BE2C (cell line): ENCODE results near the gene KMO.

ENCODE experiments used
- DNase-seq: peaks from one replicate; pipeline ENCODE4 v3.0.0-alpha.2; 2020
- H3K27me3 ChIP-seq: fragments of 250-450 bp; sonication (Bioruptor Pico); 2 replicates; pipeline ENCODE4 v1.5.1; 2020; ENCODE audit warnings: mild to moderate bottlenecking
- H3K36me3 ChIP-seq: fragments of 250-450 bp; sonication (Bioruptor Pico); 2 replicates; pipeline ENCODE4 v1.5.1; 2020; ENCODE audit warnings: mild to moderate bottlenecking
- H3K4me1 ChIP-seq: fragments of 250-450 bp; sonication (Bioruptor Pico); 2 replicates; pipeline ENCODE4 v1.5.1; 2020
- H3K4me3 ChIP-seq: 2 replicates; pipeline ENCODE4 v1.5.1; 2011; ENCODE audit warnings: low read depth, low read length
- H3K9me3 ChIP-seq: fragments of 250-450 bp; sonication (Bioruptor Pico); 2 replicates; pipeline ENCODE4 v1.5.1; 2020
- TF ChIP-seq, protein P1 (sequence below): IDR thresholded peaks from 2 replicates; pipeline ENCODE4 v1.5.1; 2012; ENCODE audit warnings: mild to moderate bottlenecking, low read depth, low read length

Gene KMO

DNA sequence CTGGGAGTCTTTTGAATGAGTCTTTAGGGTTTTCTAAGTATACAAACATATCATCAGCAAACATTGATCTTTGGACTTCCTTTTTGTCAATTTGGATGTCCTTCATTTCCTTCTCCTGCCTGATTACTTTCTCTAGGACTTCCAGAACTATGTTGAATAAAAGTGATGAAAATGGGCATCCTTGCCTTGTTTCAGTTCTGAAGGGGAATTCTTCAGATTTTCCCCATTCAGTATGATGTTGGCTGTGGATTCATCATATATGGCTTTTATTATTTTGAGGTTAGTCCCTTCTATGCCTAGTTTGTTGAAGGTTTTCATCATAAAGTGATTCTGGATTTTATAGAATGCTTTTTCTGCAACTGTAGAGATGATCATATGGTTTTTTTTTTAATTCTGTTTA is 42.0 kb downstream of the KMO start:
- no peak overlapping the region for H3K4me3 ChIP-seq
- no peaks in the 10 kb centered on the region for H3K36me3 ChIP-seq
- TF ChIP-seq, protein P1, sequence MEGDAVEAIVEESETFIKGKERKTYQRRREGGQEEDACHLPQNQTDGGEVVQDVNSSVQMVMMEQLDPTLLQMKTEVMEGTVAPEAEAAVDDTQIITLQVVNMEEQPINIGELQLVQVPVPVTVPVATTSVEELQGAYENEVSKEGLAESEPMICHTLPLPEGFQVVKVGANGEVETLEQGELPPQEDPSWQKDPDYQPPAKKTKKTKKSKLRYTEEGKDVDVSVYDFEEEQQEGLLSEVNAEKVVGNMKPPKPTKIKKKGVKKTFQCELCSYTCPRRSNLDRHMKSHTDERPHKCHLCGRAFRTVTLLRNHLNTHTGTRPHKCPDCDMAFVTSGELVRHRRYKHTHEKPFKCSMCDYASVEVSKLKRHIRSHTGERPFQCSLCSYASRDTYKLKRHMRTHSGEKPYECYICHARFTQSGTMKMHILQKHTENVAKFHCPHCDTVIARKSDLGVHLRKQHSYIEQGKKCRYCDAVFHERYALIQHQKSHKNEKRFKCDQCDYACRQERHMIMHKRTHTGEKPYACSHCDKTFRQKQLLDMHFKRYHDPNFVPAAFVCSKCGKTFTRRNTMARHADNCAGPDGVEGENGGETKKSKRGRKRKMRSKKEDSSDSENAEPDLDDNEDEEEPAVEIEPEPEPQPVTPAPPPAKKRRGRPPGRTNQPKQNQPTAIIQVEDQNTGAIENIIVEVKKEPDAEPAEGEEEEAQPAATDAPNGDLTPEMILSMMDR = no peak
- no peak for DNase-seq
- H3K4me1 ChIP-seq = no peaks in the 10 kb centered on the region
- H3K9me3 ChIP-seq = no peaks in the 10 kb centered on the region
- H3K27me3 ChIP-seq = no peaks in the 10 kb centered on the region

DNA sequence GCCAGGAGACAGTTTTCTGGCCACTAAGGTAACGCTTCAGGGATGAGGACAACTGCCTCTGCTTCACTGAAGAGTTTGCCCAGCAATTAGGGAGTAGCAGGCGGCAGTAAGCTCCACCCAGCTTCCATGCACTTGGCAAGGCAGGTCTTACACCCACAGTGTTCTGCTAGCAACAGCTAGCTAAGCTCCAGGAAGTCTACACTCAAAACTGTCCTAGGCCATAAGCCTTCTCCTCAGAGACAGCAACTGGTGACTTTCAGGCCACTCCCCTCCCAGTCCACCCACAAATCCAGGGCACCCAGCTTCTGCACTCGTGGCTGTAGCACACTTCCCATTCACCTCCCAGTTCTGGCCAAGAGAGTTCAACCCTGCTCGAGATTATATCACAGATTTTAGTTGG is 47.3 kb downstream of the KMO start:
- Histone ChIP-seq H3K36me3 (no peaks in the 10 kb centered on the region), H3K27me3 (no peaks in the 10 kb centered on the region), H3K4me1 (no peaks in the 10 kb centered on the region), H3K9me3 (no peaks in the 10 kb centered on the region), H3K4me3 (no peak overlapping the region)
- no peak for DNase-seq
- TF ChIP-seq, protein P1 = no peak

DNA sequence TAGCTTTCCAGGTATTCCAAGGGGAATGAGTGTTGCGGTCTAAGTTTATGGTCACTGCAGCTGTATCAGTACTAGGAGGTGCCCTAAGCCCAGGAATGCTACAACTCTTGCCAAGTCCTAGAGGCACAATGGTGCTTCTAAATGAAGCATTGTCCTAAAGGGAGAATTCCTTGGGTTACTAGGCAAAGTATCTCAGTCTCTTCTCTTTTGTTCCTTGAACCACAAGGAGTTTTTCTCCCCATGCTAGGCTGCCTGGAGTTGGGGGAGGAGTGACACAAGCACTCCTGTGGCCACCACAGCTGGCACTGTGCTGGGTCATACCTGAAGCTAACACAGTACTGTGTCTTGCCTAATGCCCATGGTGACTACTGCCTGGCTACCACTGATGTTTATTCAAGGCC is 50.7 kb downstream of the KMO start:
- no peaks in the 10 kb centered on the region for H3K27me3 ChIP-seq
- no peak for DNase-seq
- no peaks in the 10 kb centered on the region for H3K9me3 ChIP-seq
- TF ChIP-seq, protein P1 = no peak
- H3K4me1 ChIP-seq = no peaks in the 10 kb centered on the region
- no peak overlapping the region for H3K4me3 ChIP-seq
- no peaks in the 10 kb centered on the region for H3K36me3 ChIP-seq

DNA sequence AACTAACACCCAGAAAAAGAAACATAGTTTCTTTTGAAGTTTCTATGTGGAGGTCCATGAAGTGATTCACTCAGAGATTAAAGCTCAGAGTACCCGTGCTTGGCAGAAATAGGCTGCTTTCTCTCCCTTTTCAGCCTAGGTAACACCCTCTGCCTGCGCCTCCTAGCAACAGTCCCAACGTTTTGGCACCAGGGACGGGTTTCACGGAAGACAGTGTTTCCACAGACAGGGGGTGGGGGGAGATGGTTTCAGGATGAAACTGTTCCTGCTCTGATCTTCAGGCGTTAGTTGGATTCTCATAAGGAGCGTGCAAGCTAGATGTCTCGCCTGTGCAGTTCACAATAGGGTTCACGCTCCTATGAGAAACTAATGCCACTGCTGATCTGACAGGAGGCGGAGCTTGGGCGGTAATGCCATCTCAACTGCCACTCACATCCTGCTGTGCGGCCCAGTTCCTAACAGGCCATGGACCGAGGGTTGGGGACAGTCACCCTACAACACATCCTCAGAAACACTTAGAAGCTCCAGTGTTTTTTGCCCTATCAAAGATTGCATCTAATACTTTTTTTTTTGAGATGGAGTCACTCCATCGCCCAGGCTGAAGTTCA is 54.8 kb downstream of the KMO start:
- no peaks in the 10 kb centered on the region for H3K36me3 ChIP-seq
- H3K27me3 ChIP-seq = no peaks in the 10 kb centered on the region
- no peak overlapping the region for H3K4me3 ChIP-seq
- no peak for DNase-seq
- TF ChIP-seq, protein P1 = no peak
- no peaks in the 10 kb centered on the region for H3K9me3 ChIP-seq
- no peaks in the 10 kb centered on the region for H3K4me1 ChIP-seq

DNA sequence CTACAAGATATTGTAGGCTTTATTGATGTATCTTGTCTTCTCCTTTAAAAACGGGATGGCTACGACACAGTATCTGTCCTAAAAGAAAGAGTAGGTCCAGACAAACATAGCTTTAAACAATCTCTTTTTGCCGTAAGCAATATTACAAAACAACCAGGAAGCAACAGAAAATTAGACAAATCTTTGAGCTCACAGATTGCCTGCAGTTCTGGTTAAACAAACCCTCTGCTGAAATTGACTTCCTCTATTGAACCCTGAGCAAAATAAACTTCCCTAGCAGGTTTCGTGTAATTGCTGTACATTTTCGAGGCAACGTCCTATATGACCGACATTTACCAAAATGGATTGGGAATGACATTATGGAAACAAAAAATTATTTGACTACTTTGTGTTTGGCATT is 57.3 kb downstream of the KMO start:
- no peaks in the 10 kb centered on the region for H3K36me3 ChIP-seq
- no peaks in the 10 kb centered on the region for H3K9me3 ChIP-seq
- TF ChIP-seq, protein P1 = no peak
- H3K4me3 ChIP-seq = no peak overlapping the region
- no peak for DNase-seq
- H3K27me3 ChIP-seq = no peaks in the 10 kb centered on the region
- H3K4me1 ChIP-seq = no peaks in the 10 kb centered on the region

DNA sequence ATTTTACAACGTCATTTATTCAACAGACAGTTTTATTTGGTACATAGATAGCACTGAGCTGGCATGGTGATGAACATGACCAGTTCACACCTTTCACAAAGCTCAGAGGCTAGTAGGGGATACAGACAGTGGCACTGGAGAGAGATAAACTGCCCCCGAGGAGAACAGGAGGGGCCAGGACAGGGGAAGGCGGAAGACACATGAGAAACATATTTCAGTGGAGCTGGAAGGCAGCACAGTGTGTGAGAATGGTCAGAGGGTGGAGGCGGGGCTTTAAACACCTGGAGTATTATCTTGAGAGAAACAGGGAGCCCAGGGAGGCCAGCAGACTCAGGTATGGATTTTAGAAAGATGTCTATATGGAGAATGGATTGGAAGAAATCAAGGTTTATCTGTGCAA is 58.5 kb downstream of the KMO start:
- H3K36me3 ChIP-seq = no peaks in the 10 kb centered on the region
- no peaks in the 10 kb centered on the region for H3K27me3 ChIP-seq
- DNase-seq = no peak
- H3K9me3 ChIP-seq = no peaks in the 10 kb centered on the region
- TF ChIP-seq, protein P1 = no peak
- H3K4me1 ChIP-seq = no peaks in the 10 kb centered on the region
- no peak overlapping the region for H3K4me3 ChIP-seq
